Osteoblast (primary cell): Measurements from ENCODE around the gene UGT1A3. TPM values are rescaled to one million over a fixed set of nuclear protein-coding genes. Genes with fewer than 3 reads are reported as not detected.

Experiments used
- DNase-seq: peaks from one replicate; pipeline ENCODE4 v3.0.0; 2011; ENCODE audit warnings: low spot score, mixed read lengths; ENCODE audit not compliant: insufficient read length; ENCODE audit errors: missing footprints
- H2AFZ ChIP-seq: 2 replicates; pipeline ENCODE4 v1.6.0; 2011; ENCODE audit warnings: mild to moderate bottlenecking, low read length
- H3K27ac ChIP-seq: 2 replicates; pipeline ENCODE4 v1.5.1; 2011; ENCODE audit warnings: mild to moderate bottlenecking, low read depth, low read length, moderate library complexity
- H3K27me3 ChIP-seq: 2 replicates; pipeline ENCODE4 v1.6.0; 2012; ENCODE audit warnings: mild to moderate bottlenecking, control low read depth, inconsistent platforms, low read length, moderate library complexity; ENCODE audit not compliant: insufficient read depth
- H3K36me3 ChIP-seq: 2 replicates; pipeline ENCODE4 v1.5.1; 2011; ENCODE audit warnings: mild to moderate bottlenecking, low read length, control low read depth, moderate library complexity; ENCODE audit not compliant: insufficient read depth
- H3K4me1 ChIP-seq: 2 replicates; pipeline ENCODE4 v1.5.1; 2011; ENCODE audit warnings: mild to moderate bottlenecking, low read length, control low read depth, moderate library complexity; ENCODE audit not compliant: insufficient read depth
- H3K4me2 ChIP-seq: 2 replicates; pipeline ENCODE4 v1.6.0; 2011; ENCODE audit warnings: mild to moderate bottlenecking, low read length; ENCODE audit not compliant: insufficient read depth
- H3K4me3 ChIP-seq: fragments of 200-600 bp; sonication (generic); 3 replicates; pipeline ENCODE4 v1.5.1; 2012; ENCODE audit warnings: mild to moderate bottlenecking, low read length, inconsistent platforms; ENCODE audit not compliant: insufficient read depth
- H3K79me2 ChIP-seq: 2 replicates; pipeline ENCODE4 v1.6.0; 2012; ENCODE audit warnings: mild to moderate bottlenecking, low read length, control low read depth, inconsistent platforms; ENCODE audit not compliant: insufficient read depth
- H3K9me3 ChIP-seq: 2 replicates; pipeline ENCODE4 v1.5.1; 2011; ENCODE audit warnings: low read depth, low read length, control low read depth
- H4K20me1 ChIP-seq: 2 replicates; pipeline ENCODE4 v1.6.0; 2012; ENCODE audit warnings: mild to moderate bottlenecking, low read length, control low read depth; ENCODE audit not compliant: insufficient read depth
- CTCF ChIP-seq: IDR thresholded peaks from 2 replicates; pipeline ENCODE4 v1.5.1; 2011; ENCODE audit warnings: mild to moderate bottlenecking, low read depth, low read length, moderate library complexity; ENCODE audit errors: extremely low read depth
- total RNA-seq: library from RNA; depleted of rRNA; stranded (reverse); fragments of >200 nt; gene quantifications from 2 replicates; pipeline ENCODE4 v1.2.3, GENCODE V29; 2012

UGT1A3 gene
- total RNA-seq, 1 donor: not detected

- H4K20me1 ChIP-seq: no peaks in the 10 kb centered on the region
- H3K9me3 ChIP-seq: no peaks in the 10 kb centered on the region
- no peak overlapping the region for H3K4me2 ChIP-seq
Observed at GRCh38 chr2:233800208-233800607, 71.4 kb downstream of the UGT1A3 start.

GRCh38 chr2:233801357-233802131 is 72.7 kb downstream of the UGT1A3 start:
- Histone ChIP-seq H3K79me2 (no peaks in the 10 kb centered on the region), H3K27me3 (peaks cover 16% of the 10 kb centered on the region), H3K4me3 (no peak overlapping the region), H3K4me2 (no peak overlapping the region), H3K4me1 (no peaks in the 10 kb centered on the region), H3K36me3 (no peaks in the 10 kb centered on the region), H2AFZ (no peak overlapping the region), H3K9me3 (no peaks in the 10 kb centered on the region), H4K20me1 (no peaks in the 10 kb centered on the region), H3K27ac (no peak overlapping the region)
- no peak for TF ChIP-seq CTCF
- peak; percentile 62 for DNase-seq

More at GRCh38 chr2:233800208-233800607, 71.4 kb downstream of the UGT1A3 start:
- no peaks in the 10 kb centered on the region for H3K4me1 ChIP-seq
- peaks cover 10% of the 10 kb centered on the region for H3K27me3 ChIP-seq
- no peak overlapping the region for H3K4me3 ChIP-seq
- no peaks in the 10 kb centered on the region for H3K79me2 ChIP-seq
- H3K27ac ChIP-seq: no peak overlapping the region
- no peak for TF ChIP-seq CTCF
- DNase-seq: peak; percentile 58
- no peaks in the 10 kb centered on the region for H3K36me3 ChIP-seq
- no peak overlapping the region for H2AFZ ChIP-seq

GRCh38 chr2:233802132-233802815 is 73.4 kb downstream of the UGT1A3 start:
- Histone ChIP-seq H3K27ac (no peak overlapping the region), H3K9me3 (no peaks in the 10 kb centered on the region), H4K20me1 (no peaks in the 10 kb centered on the region), H3K79me2 (no peaks in the 10 kb centered on the region), H3K4me2 (no peak overlapping the region), H2AFZ (no peak overlapping the region), H3K36me3 (no peaks in the 10 kb centered on the region), H3K4me3 (no peak overlapping the region), H3K4me1 (no peaks in the 10 kb centered on the region), H3K27me3 (peaks cover 18% of the 10 kb centered on the region)
- DNase-seq: no peak
- TF ChIP-seq CTCF: no peak

DNA sequence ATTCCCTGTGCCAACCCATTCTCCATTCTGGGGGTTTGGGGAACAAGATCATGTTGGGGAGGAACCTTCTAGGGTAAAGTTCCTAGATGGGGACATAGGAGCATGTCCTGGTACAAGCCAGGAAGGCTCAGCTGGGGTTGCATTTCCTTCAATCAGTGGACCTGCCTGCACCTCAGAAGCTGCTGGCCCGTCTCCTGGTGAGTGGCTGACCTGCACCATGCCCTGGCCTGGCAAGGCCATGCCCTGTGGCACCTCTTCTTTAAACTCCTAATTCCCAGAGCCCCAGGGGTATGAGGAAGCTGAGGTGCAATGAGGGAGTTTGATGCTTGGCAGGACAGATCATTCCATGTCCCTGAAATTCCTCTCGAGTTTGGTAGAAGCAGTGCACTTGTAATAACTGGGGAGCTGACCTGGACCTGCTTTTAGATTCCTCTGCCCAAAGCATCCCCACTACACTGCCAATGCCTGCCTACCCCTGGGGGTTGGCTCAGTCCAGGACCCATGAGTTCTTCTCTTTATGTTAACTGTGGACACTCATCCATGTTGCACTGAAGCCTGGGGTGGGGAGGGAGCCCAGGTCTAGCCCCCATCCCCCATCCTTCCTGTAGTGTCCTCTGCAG is 74.6 kb downstream of the UGT1A3 start:
- H3K4me1 ChIP-seq: no peaks in the 10 kb centered on the region
- TF ChIP-seq CTCF: no peak
- no peaks in the 10 kb centered on the region for H3K36me3 ChIP-seq
- H4K20me1 ChIP-seq: no peaks in the 10 kb centered on the region
- H3K4me2 ChIP-seq: no peak overlapping the region
- H3K4me3 ChIP-seq: no peak overlapping the region
- no peaks in the 10 kb centered on the region for H3K79me2 ChIP-seq
- no peak for DNase-seq
- no peak overlapping the region for H2AFZ ChIP-seq
- no peaks in the 10 kb centered on the region for H3K9me3 ChIP-seq
- H3K27me3 ChIP-seq: peaks cover 24% of the 10 kb centered on the region
- no peak overlapping the region for H3K27ac ChIP-seq
